Gastroesophageal sphincter (tissue), 3 donors: ENCODE data around the gene TEX22.

Experiments
- CTCF ChIP-seq, 4 experiments: fragments of 200-600 bp in 2 of 4; fragments of 450-650 bp in 2 of 4; sonication (generic) in 1 of 4; IDR thresholded peaks; one replicate each; pipeline ENCODE4 v1.5.1; 2017 to 2019; ENCODE audit warnings: antibody characterized with exemption in 4 of 4, mild to moderate bottlenecking in 2 of 4, moderate library complexity in 2 of 4
- EP300 ChIP-seq: sonication (generic); formaldehyde crosslinking; IDR thresholded peaks from one replicate; pipeline ENCODE4 v1.6.1; 2017; ENCODE audit warnings: antibody characterized with exemption, mild to moderate bottlenecking
- POLR2A ChIP-seq, 2 donors: fragments of 450-650 bp; IDR thresholded peaks; one replicate each; pipeline ENCODE4 v1.6.1; 2017; ENCODE audit warnings: antibody characterized with exemption in 2 of 2, mild to moderate bottlenecking in 2 of 2, moderate library complexity in 1 of 2

DNA sequence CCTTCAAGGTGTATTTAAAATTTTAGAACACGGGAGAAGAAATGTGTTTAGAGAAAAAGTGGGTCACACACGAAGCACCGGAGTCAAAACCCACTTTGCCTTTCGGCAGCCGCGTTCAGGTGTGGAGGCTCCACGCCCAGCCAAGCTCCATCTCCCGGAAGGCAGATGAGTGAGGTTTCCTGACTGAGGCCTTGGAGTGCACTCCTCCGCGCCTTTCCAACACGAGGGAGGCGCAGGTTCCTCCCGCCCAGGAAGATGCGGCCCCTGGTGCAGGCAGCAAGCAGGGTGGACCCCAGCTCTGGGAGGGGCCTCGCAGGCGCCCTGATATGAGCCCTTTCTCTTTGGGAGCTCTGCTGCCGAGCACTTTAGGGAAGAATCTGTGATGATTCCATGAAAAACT is 43.8 kb downstream of the TEX22 start:
- no peak for TF ChIP-seq EP300
- no peak for TF ChIP-seq CTCF (IDR thresholded peaks at IDR 0.05)
- TF ChIP-seq POLR2A (IDR thresholded peaks at IDR 0.05) = no peak
